GM19035 (cell line): Measurements from ENCODE around the gene RNF167.

Experiments used
- ATAC-seq: cut with Tn5 transposase; IDR thresholded peaks from one replicate; pipeline ENCODE4 v1.9.1; 2021; ENCODE audit not compliant: unreplicated experiment

Gene RNF167

DNA sequence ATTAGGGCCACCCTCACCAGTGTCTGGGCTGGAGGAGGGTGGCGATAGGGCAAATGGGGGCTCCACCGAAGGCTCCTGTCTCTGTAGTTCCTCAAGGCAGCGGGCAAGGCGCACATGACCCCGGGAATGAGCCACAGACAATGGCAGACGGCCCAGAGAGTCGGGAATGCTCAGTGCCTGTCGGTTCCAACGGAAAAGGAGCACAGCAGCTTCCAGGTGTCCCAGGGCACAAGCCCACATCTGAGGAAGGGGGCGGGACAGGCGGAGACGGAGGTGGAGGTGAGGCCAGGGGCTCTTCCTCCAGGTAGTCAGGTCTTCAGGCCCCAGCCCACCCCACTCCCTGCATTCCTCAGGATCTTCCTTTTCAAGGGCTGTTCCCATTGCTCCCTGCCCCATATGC, 32.7 kb downstream of the RNF167 start:
- no peak for ATAC-seq

DNA sequence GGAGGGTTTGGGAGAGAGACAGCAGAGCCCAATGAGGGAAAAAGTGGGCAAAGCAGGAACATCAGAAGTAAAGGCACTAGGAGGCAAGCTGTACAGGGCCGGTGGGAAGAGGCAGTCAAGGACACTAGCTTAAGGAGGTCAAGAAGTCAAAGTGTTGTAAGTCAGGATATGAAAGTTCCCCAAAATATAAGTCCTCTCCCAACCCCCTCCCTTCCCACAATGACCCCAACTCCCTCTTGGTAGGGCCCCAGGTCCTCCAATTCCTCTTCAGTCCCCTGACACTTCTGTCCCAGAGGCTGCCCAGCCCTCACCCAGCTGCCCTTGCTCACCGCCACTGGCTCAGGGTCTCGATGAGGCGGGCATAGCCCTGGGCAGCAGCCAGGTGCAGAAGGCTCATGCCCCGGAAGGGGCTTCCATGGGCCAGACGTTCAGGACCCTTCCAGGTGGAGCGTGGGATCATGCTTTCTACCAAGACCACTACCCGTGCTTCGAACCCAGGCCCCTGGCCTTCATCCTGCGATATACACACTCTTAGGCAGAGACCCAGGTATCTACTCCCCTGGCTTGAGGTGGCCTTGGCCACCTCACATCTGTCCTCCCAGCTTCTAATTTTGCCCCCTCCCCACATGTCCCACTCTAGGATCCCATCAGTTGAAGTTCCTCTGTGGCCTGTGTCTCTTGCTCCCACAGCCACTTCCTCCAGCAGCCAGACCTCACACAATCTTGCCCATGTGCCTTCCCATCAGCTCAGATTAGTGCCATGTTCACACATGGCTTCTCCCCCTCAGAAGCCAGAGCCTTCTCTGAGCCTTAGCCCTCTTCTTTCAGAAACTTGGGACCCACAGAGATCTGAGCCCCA, 33.4 kb downstream of the RNF167 start:
- ATAC-seq = no peak

DNA sequence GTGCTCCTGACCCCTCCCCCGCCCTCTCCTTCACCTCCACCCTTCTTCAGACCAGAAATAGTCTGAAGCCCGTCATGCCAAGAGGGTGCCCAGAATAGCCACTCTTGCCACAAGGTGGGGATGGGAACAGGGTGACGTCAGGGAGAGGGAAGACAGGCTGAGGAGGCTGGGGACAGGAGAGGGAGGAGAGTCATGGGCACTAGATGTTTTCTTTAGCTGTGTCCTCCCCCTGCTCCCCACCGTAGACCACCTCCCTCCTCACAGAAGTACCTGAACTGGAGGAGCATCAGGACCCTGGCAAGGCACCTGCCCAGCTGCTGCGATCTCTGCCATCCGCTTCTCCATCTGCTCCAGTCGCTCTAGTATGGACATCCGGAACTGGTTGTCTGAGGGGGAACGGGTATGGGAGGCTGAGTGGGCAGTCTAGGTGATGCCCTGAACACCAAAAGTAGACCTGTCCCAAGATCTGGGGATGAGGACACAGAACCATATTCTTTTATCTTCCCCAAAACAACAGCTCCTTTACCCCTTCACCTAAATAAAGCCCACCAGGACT, 34.1 kb downstream of the RNF167 start:
- ATAC-seq = no peak

DNA sequence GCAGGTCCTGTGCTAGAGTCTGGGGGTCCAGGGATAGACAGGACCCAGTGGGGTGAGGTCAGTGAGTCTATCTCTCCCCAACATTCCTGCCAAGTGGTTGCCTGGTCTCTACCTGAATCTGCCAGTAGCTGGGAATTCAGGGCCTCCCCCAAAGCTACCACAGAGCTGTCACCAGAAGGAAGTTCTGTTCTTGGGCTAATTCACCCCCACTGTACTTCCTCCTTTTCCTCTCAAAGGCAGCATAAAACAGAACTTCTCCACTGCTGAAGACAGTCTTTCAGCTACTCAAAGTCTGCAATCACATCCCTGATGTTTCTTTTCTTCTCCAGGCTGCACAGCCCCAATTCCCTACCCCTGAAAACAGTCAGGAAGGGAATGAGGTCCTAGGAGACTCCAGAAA, 38.7 kb downstream of the RNF167 start:
- no peak for ATAC-seq

DNA sequence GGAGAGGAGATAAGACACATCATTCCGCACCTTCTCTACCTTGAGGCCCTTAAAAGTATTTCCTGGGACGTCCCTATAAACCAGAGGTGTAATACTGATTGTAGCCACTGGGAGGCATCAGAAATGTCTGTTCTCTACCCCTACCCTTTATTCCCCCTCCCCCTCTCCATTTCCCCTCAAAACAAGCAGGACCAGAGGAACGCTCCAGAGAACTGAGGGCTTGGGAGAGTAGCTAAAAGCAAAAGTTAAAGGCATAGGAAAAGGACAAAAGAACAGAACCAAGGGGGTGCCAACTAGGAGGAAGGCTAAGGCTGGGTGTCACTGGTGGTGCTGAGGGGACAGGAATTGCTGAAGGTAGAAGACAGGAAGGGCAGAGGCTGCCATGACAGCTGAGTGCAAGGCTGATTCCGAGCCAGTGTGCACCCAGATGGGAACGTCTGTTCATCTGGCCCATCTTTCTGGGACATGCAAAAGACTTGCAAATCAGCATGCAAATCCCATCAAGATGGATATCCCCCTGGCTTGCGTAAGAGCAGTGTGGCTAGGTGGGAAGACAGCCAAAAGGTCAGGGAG, 40.7 kb downstream of the RNF167 start:
- no peak for ATAC-seq

DNA sequence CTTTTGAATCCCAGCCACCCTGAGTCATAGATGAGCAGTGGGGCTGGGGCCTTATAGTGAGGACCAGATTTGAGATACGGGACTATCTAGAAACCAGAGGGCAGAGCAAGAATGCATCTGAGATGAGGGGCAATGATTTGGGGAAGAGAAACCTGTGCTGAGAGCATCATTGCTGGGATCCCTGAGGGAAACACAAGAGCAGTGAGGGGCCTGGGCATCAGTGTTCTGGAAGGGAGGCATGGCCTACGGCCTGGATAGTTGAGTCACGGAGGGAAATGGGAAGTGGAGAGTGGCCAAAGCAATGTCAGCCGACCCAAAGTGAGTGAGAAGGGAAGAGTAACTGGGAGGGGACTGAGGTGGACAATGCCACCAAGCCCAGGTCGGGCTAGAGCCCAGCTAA, 42.2 kb downstream of the RNF167 start:
- no peak for ATAC-seq

DNA sequence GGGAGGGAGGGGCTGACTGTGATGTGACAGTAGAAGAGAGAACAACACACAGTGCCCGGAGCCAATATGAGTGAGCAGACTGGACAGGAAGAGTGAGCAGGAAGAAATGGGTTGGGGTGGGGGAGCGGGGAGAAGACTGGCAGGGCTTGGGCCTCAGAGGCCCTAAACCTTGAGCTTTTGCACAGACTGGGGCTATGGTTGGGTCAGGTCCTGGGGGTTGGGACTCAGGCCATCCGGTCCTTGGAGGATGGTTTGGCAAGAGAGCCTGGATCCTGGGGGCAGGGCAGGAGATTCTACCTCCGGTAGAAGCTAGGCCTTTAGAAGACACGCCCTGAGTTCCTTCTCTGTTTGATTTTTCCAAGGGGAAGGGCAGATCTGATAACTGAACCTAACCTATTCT, 46.3 kb downstream of the RNF167 start:
- no peak for ATAC-seq

DNA sequence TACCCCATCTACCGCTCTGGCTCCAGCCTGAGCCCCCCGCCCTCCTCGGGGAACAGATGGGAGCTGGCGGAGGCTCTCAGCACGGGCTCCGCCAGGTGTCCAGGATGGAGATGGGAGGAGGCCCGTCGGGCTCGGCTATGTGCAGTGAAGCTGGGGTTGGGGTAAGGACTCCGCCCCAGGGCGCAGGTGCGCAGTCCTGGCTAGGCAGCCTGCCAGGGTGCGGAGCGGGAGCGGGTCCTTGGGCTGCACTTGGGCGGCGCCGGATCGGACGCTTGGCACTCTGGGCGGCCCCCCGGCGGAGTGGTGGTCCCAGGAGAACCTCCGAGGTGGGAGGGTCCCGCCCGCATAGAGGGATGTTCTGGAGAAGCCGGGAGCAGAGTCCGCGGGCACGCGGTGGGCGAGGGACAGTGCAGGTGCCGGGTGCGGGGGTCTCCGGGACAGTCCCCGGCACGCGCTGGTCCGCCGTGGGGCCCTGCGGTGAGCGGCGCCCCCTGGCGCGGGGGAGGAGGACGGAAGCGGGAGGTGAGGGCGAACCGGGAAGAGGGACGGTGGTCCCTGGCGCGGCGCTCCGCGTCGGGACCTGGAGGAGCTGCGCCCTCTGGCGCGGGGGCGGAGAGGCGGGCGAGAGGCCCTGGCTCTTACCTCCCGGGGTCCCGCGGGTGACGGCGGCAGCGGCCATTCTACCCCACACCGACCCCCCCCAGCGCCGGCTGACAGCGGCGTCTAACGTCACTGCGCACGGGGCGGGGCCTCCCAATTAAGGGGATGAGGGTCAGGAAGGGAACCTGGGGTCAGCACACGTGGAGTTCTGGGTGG, 47.1 kb downstream of the RNF167 start, which contains the start of gene CAMTA2:
Gene CAMTA2, minus strand, starts transcription at position 725 of the 816 bp plus-strand sequence. CDS start 1,453 bp downstream, outside the sequence.
- ATAC-seq = peak; percentile 78

DNA sequence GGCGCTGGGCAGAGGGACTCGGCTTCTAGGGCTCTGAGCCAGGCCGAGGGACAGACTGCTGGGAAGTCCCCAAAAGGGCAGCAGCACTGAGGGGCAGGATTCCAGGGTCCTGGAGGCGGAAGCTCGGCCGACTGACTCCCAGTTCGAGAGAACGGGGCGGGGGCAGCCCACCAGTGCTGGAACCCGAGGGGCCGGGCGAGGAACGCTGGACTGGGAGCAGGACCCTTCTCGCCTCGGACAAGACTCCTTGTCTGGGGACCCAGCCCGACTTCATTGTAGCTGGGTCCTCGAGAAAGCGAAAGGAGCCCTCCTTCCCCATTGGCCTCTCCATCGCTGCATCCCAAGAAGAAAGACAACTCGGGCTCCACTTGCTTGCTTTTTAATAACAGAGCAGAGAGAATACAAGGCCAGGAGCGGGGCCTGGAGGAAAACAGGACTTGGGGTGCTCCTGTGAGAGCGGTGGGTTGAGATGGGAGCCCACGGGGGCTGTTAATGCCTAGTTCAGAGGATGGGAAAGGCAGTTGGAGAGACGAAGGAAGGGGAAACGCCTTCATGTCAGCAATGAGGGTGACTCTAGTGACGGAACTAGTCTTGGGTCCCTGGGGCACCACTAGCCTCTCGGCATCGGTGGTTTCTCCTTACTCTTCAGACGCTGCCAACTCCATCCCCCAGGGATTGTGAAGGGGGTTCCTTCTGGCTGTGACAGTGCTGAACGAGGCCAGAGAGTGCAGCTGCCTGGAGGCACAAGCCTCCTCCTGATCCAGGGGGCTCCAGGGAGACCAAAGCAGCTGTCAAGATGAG, 47.9 kb downstream of the RNF167 start:
- ATAC-seq = peak; percentile 3

DNA sequence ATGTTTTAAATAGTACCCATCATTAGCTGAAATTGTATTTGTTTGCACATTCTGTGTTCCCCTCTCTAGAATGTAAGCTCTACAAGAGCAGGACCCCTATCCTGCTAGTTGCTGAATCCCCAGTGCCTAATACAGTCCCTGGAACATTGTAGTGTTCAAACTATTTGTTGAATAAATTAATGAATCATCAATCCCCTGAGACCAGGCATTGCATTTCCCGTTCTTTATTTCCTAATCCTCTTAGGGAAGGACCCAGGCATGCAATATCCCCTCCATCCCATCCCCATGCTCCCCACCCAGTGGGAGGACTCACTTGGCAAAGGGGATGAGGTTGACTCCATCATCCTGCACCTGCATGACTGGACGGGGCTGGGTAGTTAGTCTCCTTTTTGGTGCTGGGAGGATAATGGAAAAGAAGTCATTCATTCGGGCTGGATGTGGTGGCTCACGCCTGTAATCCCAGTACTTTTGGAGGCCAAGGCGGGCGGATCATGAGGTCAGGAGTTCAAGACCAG, 54.1 kb downstream of the RNF167 start:
- ATAC-seq = no peak
